H7 (cell line): ENCODE data around the gene MRPL16. TPM values are rescaled to one million over a fixed set of nuclear protein-coding genes. Genes with fewer than 3 reads are reported as not detected.
"Not testable (repeated sequence)": the region's sequence is repeated elsewhere in the genome, so short reads cannot be mapped to it uniquely, and the experiment has no call there.

Experiments
- DNase-seq: peaks from one replicate; pipeline ENCODE4 v3.0.0; 2012
- H3K27me3 ChIP-seq: 2 replicates; pipeline ENCODE4 v1.6.0; 2011; ENCODE audit warnings: mild to moderate bottlenecking, low read length; ENCODE audit not compliant: control insufficient read depth, insufficient read depth
- H3K36me3 ChIP-seq: replicated peaks from 2 replicates; pipeline ENCODE4 v1.5.1; 2011; ENCODE audit warnings: low read length; ENCODE audit not compliant: control insufficient read depth, insufficient read depth
- H3K4me3 ChIP-seq: 2 replicates; pipeline ENCODE4 v1.5.1; 2011; ENCODE audit warnings: low read depth, mild to moderate bottlenecking, control low read depth, low read length, moderate library complexity; ENCODE audit not compliant: insufficient read depth
- total RNA-seq: library from RNA; depleted of rRNA; stranded (reverse); fragments of >200 nt; shearing (Covaris generic); gene quantifications from 2 replicates; pipeline ENCODE4 v1.2.3, GENCODE V29; 2014

MRPL16 gene
- total RNA-seq, 1 experiment from 2014 or later: 113 TPM

DNA sequence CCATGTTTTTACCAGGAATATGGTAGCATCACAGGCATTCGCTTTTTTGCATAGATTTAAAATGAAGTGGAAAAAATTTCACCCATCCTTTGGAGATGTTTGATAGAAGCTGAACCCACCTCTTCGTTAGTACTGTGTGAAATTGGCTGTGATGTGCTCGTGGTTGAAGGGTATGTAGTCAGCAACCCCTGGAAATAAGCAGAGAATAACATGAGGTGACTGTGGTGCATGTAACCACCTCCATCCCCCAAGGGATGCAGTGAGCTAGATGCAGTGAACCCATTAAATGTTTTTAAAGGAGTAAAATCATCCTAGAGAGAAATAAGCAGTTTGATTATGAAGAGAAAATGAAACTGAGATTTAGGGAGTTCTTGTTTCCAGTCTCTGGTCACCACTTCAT lies 18.8 kb upstream of the MRPL16 start:
- no peak for DNase-seq
- no peak overlapping the region for H3K4me3 ChIP-seq
- no peaks in the 10 kb centered on the region for H3K36me3 ChIP-seq
- H3K27me3 ChIP-seq: no peaks in the 10 kb centered on the region

DNA sequence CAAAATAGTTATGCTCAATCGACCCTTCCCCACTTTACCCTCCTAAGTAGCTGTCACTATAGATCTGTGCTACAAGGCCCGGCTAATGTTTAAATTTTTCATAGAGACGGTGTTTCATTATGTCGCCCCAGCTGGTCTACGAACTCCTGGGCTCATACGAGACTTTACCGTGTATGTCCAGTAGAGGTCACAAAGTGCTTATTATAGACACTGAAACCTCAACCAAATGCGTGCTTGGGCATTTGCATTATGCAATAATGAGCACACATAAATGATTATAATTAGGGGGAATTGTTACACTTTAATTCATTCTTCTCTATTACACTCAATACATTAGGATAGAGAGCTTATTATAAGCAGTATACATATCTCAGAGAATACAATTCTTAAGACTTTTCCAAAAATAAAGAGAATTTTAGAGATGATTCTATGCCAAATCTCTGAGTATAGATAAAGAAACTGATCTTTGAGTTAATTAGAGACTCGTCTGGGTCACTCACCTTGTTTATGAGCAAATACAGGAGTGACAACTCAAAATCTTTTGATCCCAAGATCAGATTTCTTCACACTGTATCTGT lies 12.5 kb upstream of the MRPL16 start:
- no peaks in the 10 kb centered on the region for H3K36me3 ChIP-seq
- H3K4me3 ChIP-seq: no peak overlapping the region
- H3K27me3 ChIP-seq: no peaks in the 10 kb centered on the region
- peak; percentile 36 for DNase-seq

DNA sequence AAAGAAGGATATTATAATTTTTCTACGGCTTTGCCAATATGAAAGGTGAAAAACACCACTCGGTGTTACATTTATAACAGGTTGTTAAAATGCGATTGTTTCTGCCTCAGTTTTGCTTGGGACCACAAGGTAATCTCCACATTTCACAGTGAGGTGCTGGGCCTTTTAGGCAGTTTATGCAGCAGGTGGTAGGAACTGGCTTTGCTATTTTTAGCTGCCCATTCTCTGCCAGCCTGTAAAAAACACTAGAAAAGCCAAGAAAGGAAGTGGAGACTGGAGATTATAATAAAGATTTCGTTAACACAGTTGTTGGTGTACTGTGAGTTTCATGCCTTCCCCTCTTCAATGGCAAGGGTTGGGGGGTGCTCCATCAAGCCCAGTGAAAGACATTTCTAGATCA lies 8.0 kb upstream of the MRPL16 start:
- no peaks in the 10 kb centered on the region for H3K36me3 ChIP-seq
- H3K4me3 ChIP-seq: no peak overlapping the region
- no peak for DNase-seq
- no peaks in the 10 kb centered on the region for H3K27me3 ChIP-seq

DNA sequence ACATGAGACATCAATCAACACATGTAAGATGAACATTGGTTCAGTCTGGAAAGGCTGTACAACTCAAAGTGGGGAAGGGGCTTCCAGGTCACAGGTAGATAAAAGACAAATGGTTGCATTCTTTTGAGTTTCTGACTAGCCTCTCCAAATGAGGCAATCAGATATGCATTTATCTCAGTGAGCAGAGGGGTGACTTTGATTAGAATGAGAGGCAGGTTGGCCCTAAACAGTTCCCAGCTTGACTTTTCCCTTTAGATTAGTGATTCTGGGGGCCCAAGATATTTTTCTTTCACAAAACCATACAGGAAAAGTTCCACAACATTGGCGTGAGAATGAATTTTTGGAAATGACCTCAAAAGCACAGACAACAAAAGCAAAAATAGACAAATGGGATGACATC lies 5.9 kb upstream of the MRPL16 start:
- H3K36me3 ChIP-seq, DNase-seq, H3K27me3 ChIP-seq, H3K4me3 ChIP-seq: not testable (repeated sequence)

DNA sequence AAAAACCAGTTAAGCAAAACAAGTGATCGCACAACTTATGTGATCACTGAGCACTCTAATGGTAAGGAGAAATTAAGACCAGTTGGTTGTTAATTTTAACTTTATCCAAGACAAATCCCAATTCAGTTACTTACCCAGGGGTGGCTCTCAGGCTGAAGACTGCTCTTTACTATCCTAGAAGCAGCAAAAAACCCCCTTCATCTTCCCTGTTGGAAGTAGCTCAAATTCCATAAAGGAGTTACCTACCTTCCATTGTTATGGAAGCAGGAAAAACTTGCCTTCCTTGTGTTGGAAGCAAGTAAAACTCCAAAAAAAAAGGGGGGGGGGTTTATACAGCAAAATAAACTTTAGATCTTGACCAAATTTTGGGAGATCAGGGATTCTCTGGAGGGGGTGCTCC lies 5.2 kb upstream of the MRPL16 start:
- H3K36me3 ChIP-seq: no peaks in the 10 kb centered on the region
- no peaks in the 10 kb centered on the region for H3K27me3 ChIP-seq
- H3K4me3 ChIP-seq: 0 out of 2 replicates have a peak overlapping the region, but pooled peaks have one; percentile 17
- DNase-seq: no peak

DNA sequence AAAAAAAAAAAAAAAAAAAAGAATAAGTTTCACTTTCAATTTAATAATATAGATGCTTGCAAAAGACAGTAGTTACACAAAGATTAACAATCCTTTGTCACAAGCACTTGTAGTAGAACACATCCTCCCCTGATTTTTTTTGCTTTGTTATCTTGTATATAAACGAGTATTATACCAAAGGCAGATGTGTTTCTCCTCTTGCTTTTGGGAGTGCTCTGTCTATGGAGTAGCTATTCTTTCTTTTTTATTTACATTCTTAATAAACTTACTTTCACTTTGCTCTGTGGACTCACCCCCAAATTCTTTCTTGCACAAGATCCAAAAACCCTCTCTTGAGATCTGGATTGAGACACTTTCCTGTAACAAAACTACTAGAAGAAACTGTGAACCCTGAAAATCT lies 3.4 kb upstream of the MRPL16 start:
- no peak for DNase-seq
- H3K36me3 ChIP-seq: no peaks in the 10 kb centered on the region
- H3K27me3 ChIP-seq: no peaks in the 10 kb centered on the region
- no peak overlapping the region for H3K4me3 ChIP-seq

DNA sequence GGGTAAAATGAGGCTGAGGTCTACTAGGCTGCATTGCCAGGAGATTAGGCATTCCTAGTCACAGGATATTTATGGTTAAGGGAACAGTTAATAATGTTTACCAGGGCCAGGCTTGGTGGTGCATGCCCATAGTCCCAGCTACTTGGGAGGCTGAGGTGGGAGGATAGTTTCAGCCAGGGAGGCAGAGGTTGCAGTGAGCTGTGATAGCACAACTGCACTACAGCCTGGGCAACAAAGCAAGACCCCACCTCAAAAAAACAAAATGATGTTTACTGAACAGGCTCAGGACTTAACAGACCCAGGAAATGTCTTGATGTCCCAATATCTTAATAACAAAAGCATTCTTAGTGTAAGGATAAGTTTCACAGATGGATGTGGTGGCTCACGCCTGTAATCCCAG lies 2.8 kb upstream of the MRPL16 start:
- Histone ChIP-seq H3K4me3 (no peak overlapping the region), H3K36me3 (peaks cover 5% of the 10 kb centered on the region), H3K27me3 (no peaks in the 10 kb centered on the region)
- no peak for DNase-seq

DNA sequence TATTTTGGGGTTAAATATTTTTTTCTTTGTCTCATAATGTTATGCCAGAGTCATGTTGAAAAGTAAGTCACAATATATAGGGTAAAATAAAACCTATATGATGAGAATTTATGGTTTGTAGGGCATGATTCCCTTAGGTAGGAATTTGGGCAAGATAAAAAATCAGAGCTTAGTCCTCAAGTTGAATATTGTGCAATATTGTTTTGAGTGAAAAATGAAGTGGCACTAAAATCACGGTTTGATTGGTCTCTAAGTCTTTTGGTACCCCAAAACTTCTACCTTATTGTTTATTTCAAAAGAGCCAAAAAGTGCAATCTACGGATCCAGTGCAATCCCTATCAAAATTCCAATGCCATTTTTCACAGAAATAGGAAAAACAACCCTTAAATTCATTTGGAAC lies 1.6 kb upstream of the MRPL16 start:
- Histone ChIP-seq H3K4me3 (no peak overlapping the region), H3K27me3 (no peaks in the 10 kb centered on the region), H3K36me3 (peaks cover 9% of the 10 kb centered on the region)
- no peak for DNase-seq

DNA sequence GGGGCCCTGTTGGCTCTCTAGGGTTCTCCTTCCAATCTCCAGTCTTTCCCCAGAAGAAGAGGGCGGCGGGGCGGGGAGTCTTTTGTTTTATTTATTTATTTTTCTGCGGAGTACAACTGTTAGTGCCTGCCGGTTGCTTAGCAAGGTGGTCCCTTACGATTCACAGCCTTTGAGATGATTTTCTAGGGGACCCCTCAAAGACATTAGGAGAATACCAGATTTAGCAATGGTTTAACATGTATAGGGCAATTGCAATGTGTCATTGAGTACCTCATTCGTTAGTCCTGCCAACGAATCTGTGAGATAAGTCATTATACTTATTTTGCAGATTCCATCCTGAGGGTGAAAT lies 307 bp upstream of the MRPL16 start:
- H3K36me3 ChIP-seq: peaks cover 16% of the 10 kb centered on the region
- DNase-seq: no peak
- H3K27me3 ChIP-seq: no peaks in the 10 kb centered on the region
- peak overlapping the region; percentile 99 for H3K4me3 ChIP-seq

DNA sequence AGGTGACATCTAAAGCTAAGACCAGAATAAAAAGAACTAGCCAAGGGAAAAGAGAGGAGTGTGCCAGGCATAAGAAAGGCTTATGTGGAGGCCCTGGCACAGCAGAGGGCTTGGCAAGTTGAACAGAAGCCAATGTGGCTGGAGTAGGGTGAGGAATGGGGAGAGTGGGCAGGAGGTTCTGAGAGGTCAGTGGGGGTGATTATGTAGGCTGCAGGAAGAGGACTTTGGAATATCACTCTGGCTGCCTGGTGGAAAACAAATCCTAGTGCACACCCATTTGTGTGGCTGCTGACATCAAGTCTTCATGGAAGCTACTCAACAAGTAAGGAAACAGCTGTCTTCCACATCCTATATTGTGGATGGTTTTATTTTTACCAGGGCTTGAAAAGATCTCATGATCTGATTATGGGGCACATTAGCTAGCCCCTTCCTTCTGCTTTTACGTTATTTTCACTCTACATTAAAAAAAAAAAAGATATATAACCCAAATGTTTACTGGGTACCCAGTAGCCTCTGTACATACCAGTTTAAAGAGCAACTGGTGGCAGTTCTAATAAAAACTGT lies 3.4 kb downstream of the MRPL16 start:
- no peaks in the 10 kb centered on the region for H3K27me3 ChIP-seq
- H3K36me3 ChIP-seq: peaks cover 20% of the 10 kb centered on the region
- no peak for DNase-seq
- H3K4me3 ChIP-seq: no peak overlapping the region

DNA sequence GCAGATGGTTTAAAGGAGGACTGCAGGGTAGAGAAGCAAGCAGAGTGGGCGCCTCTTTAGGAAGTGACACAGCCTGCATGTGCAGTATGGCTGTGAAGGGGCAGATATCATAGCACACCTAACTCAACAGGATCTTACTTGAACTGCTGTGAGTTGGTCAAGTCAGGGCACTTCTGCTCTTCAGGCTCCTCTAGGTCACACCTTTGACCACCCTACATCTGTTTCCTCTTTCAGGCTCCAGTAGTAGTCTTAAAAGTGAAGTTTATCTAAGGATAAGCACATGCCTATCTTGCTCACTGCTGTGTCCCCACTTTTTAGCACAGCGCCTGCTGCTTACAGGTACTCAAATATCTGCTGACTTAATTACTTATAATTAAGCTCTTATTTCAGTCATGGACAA lies 6.5 kb downstream of the MRPL16 start:
- H3K4me3 ChIP-seq: no peak overlapping the region
- H3K27me3 ChIP-seq: no peaks in the 10 kb centered on the region
- peaks cover 22% of the 10 kb centered on the region for H3K36me3 ChIP-seq
- DNase-seq: no peak

DNA sequence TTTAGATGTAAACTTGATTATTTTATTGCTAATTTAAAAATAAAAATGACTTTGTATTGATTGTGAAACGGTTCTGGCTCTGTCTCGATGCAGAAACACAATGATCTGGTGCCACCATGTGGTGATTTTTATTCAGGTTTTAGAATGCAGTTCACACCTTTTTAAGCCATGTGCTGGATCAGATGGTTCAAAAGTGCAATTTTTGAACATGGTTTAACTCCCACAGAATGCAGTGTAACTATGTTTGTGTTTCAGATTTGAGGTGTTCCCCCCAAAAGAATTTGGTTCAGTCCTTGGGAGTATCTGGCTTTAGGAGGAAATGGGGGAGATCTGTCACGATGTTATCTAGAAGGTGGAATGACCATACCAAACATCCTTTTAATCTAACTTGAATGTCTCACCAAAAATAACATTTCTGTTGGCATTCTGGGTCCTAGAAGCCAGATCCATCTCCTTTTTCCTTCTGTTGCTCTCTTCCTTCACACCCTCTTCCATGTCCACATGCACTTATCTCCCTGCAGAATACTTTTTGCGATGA lies 7.9 kb downstream of the MRPL16 start:
- DNase-seq: peak; percentile 25
- Histone ChIP-seq H3K36me3 (peaks cover 13% of the 10 kb centered on the region), H3K27me3 (no peaks in the 10 kb centered on the region), H3K4me3 (no peak overlapping the region)

DNA sequence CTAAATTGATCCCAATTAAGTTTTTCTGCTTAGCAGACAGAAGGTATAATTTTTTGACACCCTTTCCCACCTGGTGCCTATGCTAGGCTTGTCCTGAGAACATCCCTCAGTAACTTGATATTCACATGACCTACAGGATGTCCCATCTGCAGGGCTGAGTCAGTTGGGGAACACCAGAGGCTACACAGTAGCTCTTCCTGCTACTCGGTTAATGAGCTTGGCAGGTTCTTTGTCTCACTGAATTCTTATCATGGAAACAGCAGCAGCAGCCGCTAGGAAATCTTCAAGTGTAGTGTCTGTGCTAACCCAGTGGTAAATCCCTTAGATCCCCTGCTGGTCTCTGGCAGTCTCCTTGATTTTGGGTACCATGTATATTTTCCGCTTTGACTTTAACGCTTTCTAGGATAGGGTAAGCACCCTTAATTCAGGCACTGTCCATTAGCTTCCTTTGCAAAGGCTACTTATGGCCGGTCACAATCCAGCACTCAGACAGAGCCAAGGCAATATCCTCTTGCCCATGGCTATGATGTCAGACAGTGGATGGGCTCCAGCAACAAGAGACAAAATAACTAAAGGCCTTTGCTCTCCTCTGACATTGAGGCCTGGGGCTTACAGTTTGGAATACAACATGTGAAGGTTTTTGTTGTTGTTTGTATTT lies 8.5 kb downstream of the MRPL16 start:
- H3K36me3 ChIP-seq: peaks cover 12% of the 10 kb centered on the region

DNA sequence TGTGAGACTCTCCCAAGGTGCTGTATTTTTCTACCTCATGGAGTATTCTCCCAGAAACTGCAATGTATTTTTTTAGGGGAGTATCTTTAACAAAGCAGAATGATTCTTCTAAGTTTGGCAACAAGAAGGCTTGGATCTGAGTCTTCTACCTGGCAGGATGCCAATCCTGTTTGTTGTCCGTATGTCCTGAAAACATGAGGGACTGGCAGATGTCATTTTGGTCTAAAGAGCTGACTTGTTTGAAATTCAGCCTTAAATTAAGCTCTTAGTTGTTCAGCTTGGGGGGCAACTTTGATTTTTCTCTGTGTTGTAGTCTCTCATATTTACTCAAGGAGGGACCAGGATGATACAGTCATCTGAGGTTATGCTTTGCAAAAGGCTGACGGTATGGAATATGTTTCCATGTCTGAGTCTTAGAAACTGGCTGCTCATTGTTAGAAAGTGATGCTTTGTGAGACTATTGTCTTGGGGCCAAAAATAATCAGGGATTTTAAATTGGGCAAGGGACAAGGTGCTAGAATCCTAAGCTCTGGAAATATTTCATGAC lies 9.3 kb downstream of the MRPL16 start:
- H3K36me3 ChIP-seq: peaks cover 7% of the 10 kb centered on the region
- H3K27me3 ChIP-seq: no peaks in the 10 kb centered on the region

More for the DNA sequence above, 8.5 kb downstream of the MRPL16 start:
- DNase-seq: peak; percentile 21
- H3K27me3 ChIP-seq: no peaks in the 10 kb centered on the region
- H3K4me3 ChIP-seq: no peak overlapping the region

DNA sequence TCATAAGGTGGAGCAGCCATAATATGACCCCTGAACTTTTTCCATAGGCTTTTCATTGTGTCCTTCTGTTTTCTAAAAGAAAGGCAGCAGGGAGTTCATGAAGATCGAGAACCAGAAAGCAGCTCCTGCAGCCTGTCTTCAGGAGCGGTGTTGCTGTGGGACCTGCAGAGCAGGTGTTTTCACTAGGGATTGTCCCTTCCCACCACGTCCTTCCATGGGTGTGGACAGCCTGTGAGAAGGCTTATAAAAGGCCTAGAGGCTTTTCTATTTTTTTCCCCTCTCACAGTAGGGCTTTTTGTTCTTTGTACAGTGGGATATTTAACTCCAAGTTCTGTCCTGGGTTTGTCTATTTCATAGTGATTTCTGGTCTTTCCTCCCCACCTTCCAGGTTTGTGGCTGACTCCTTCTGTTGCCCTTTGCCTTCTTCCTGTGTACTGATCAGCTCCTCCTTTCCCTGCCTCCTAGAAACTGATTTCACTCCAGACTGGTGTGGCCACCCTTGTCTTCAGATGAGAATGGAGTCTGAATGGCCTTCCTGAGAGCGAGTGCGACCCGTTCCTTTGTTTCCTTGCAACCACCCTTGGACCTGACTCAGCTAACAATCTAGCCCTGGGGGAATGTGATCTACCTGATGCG lies 10.1 kb downstream of the MRPL16 start:
- DNase-seq: no peak
- Histone ChIP-seq H3K4me3 (no peak overlapping the region), H3K36me3 (peaks cover 7% of the 10 kb centered on the region), H3K27me3 (no peaks in the 10 kb centered on the region)

More for the DNA sequence above, 9.3 kb downstream of the MRPL16 start:
- no peak for DNase-seq
- no peak overlapping the region for H3K4me3 ChIP-seq
